Measurements from ENCODE around the gene PRKAG2. TPM values are rescaled to one million over a fixed set of nuclear protein-coding genes. Genes with fewer than 3 reads are reported as not detected.

Gene PRKAG2
- total RNA-seq, 4 donors from 2014 or later, result 19.5 to 30.8 (median 27.6) TPM

GRCh38 chr7:151702961-151703360, 174.0 kb downstream of the PRKAG2 start:
- peaks cover 0 to 12% of the 10 kb centered on the region in 2 donors for H3K4me1 ChIP-seq
- WGBS, 2 donors, result 95% methylated on average over 9 of the region's 9 CpGs
- no peak for TF ChIP-seq POLR2A (IDR thresholded peaks at IDR 0.05)
- no peak for TF ChIP-seq CTCF (IDR thresholded peaks at IDR 0.05)
- H3K27ac ChIP-seq, result no peak overlapping the region
- intact Hi-C loops (cut with DNase I), result no loop called here
- no peak for DNase-seq
- no peak overlapping the region for H3K4me3 ChIP-seq (replicated peaks in 1 of 3)
- H3K27me3 ChIP-seq, result no peaks in the 10 kb centered on the region
- no peaks in the 10 kb centered on the region for H3K36me3 ChIP-seq
- H3K9me3 ChIP-seq, result no peaks in the 10 kb centered on the region

- no peaks in the 10 kb centered on the region for H3K9me3 ChIP-seq
- WGBS, 2 donors, result 85 to 93% methylated on average over 10 to 11 of the region's 13 CpGs
- intact Hi-C loops (cut with DNase I), result no loop called here
- H3K36me3 ChIP-seq, result no peaks in the 10 kb centered on the region
- no peak for DNase-seq
- no peak overlapping the region for H3K4me3 ChIP-seq (replicated peaks in 1 of 3)
- H3K27ac ChIP-seq, result no peak overlapping the region
- H3K4me1 ChIP-seq, result peaks cover 6 to 11% of the 10 kb centered on the region in 2 donors
- no peak for TF ChIP-seq POLR2A (IDR thresholded peaks at IDR 0.05)
- TF ChIP-seq CTCF (IDR thresholded peaks at IDR 0.05), result no peak
- no peaks in the 10 kb centered on the region for H3K27me3 ChIP-seq
Measured at GRCh38 chr7:151700586-151701165, 176.2 kb downstream of the PRKAG2 start.

GRCh38 chr7:151699928-151700319, 177.0 kb downstream of the PRKAG2 start:
- Histone ChIP-seq H3K4me1 (peaks cover 13 to 14% of the 10 kb centered on the region in 2 donors), H3K9me3 (no peaks in the 10 kb centered on the region), H3K36me3 (no peaks in the 10 kb centered on the region), H3K27me3 (no peaks in the 10 kb centered on the region), H3K27ac (no peak overlapping the region), H3K4me3 (replicated peaks in 1 of 3) (no peak overlapping the region)
- 85 to 87% methylated on average over 10 of the region's 10 CpGs for WGBS, 2 donors
- TF ChIP-seq CTCF (IDR thresholded peaks at IDR 0.05) (no peak), POLR2A (IDR thresholded peaks at IDR 0.05) (no peak)
- DNase-seq, result no peak
- intact Hi-C loops (cut with DNase I), result no loop called here

- Histone ChIP-seq H3K27me3 (no peaks in the 10 kb centered on the region), H3K9me3 (no peaks in the 10 kb centered on the region), H3K4me1 (peaks cover 19 to 20% of the 10 kb centered on the region in 2 donors), H3K27ac (no peak overlapping the region), H3K36me3 (no peaks in the 10 kb centered on the region), H3K4me3 (replicated peaks in 1 of 3) (no peak overlapping the region)
- intact Hi-C loops (cut with DNase I), result no loop called here
- 92 to 95% methylated on average over 15 to 16 of the region's 16 CpGs for WGBS, 2 donors
- no peak for DNase-seq
- TF ChIP-seq CTCF (IDR thresholded peaks at IDR 0.05), result no peak
- TF ChIP-seq POLR2A (IDR thresholded peaks at IDR 0.05), result no peak
Measured at GRCh38 chr7:151699147-151699927, 177.6 kb downstream of the PRKAG2 start.

- 98 to 100% methylated on average over 1 to 5 of the region's 5 CpGs for WGBS, 2 donors
- no peak overlapping the region for H3K27ac ChIP-seq
- H3K27me3 ChIP-seq, result no peaks in the 10 kb centered on the region
- TF ChIP-seq CTCF (IDR thresholded peaks at IDR 0.05) (no peak), POLR2A (IDR thresholded peaks at IDR 0.05) (no peak)
- intact Hi-C loops (cut with DNase I), result no loop called here
- H3K9me3 ChIP-seq, result no peaks in the 10 kb centered on the region
- no peak for DNase-seq
- no peaks in the 10 kb centered on the region for H3K36me3 ChIP-seq
- peaks cover 20% of the 10 kb centered on the region in 2 donors for H3K4me1 ChIP-seq
- H3K4me3 ChIP-seq (replicated peaks in 1 of 3), result no peak overlapping the region
Measured at GRCh38 chr7:151697942-151698341, 179.0 kb downstream of the PRKAG2 start.

Data from thyroid gland (tissue), 4 donors.